GM12878 (cell line): ENCODE data around the gene CDC45. TPM values are rescaled to one million over a fixed set of nuclear protein-coding genes. Genes with fewer than 3 reads are reported as not detected.

Source experiments
- ATAC-seq: fragments of 200-7000 bp; cut with Tn5 transposase; 3 replicates; pipeline ENCODE4 v1.9.1; 2020; ENCODE audit warnings: mild to moderate bottlenecking, moderate library complexity
- BruUV-seq: library from RNA; stranded (reverse); fragments of 400-500 nt; replicated peaks from 2 replicates; lab custom pipeline; 2021; lab: Mats Ljungman, UMichigan
- CTCF ChIA-PET: fragments of 300-600 bp; sonication (Branson Sonifier 250); formaldehyde crosslinking; extraction: SDS; loops from one replicate; lab custom pipeline; 2021; ENCODE audit warnings: inconsistent platforms; lab: Yijun Ruan, JAX
- POLR2A ChIA-PET: fragments of 350-600 bp; formaldehyde crosslinking; extraction: SDS; loops from one replicate; lab custom pipeline; 2021; ENCODE audit warnings: inconsistent platforms; lab: Charles Lee
- RAD21 ChIA-PET: fragments of 300-600 bp; sonication (Branson Sonifier 250); formaldehyde crosslinking; loops from one replicate; lab custom pipeline; 2023; ENCODE audit warnings: antibody characterized with exemption; ENCODE audit not compliant: unreplicated experiment; lab: Charles Lee
- SMC1A ChIA-PET: fragments of 300-600 bp; sonication (Branson Sonifier 250); formaldehyde crosslinking; loops from one replicate; lab custom pipeline; 2023; ENCODE audit not compliant: unreplicated experiment, uncharacterized antibody; lab: Charles Lee
- DNase-seq: peaks from one replicate; pipeline ENCODE4 v3.0.0-alpha.2; 2011; ENCODE audit warnings: low read depth, low spot score
- FAIRE-seq: peaks from 3 replicates; lab custom pipeline; 2011; peaks lifted over from hg19 to GRCh38; lab: Jason Lieb, UNC
- H2AFZ ChIP-seq: 2 replicates; pipeline ENCODE4 v1.6.0; 2011; ENCODE audit warnings: low read depth, low read length, control low read depth; ENCODE audit not compliant: control insufficient read depth
- H3K27ac ChIP-seq: 2 replicates; pipeline ENCODE4 v1.5.1; 2011; ENCODE audit warnings: control low read depth; ENCODE audit not compliant: control insufficient read depth, insufficient read depth
- H3K27me3 ChIP-seq, 2 experiments: replicated peaks in 1 of 2; 2 replicates each; pipeline versions ENCODE4 v1.6.0 to v1.6.1; 2011; ENCODE audit warnings: low read length in 1 of 2; ENCODE audit not compliant: control insufficient read depth in 2 of 2, insufficient read depth in 2 of 2
- H3K36me3 ChIP-seq, 2 experiments: 2 replicates each; pipeline ENCODE4 v1.5.1; 2011; ENCODE audit warnings: low read length in 1 of 2; ENCODE audit not compliant: control insufficient read depth in 2 of 2, insufficient read depth in 2 of 2
- H3K4me1 ChIP-seq: 2 replicates; pipeline ENCODE4 v1.6.1; 2011; ENCODE audit warnings: mild to moderate bottlenecking, low read length, moderate library complexity, mixed read lengths; ENCODE audit not compliant: control insufficient read depth, insufficient read depth
- H3K4me2 ChIP-seq: 2 replicates; pipeline ENCODE4 v1.6.0; 2011; ENCODE audit warnings: control low read depth; ENCODE audit not compliant: control insufficient read depth, insufficient read depth
- H3K4me3 ChIP-seq: fragments of 200-600 bp; sonication (generic); 2 replicates; pipeline ENCODE4 v1.5.1; 2016
- H3K79me2 ChIP-seq: 2 replicates; pipeline ENCODE4 v1.6.0; 2011; ENCODE audit warnings: low read length; ENCODE audit not compliant: control insufficient read depth, insufficient read depth
- H3K9ac ChIP-seq: 2 replicates; pipeline ENCODE4 v1.8.0; 2011; ENCODE audit warnings: low read length, control low read depth, mixed read lengths; ENCODE audit not compliant: control insufficient read depth, insufficient read depth
- H3K9me3 ChIP-seq: replicated peaks from 3 replicates; pipeline ENCODE4 v1.5.1; 2011; ENCODE audit warnings: mild to moderate bottlenecking, low read length; ENCODE audit not compliant: control insufficient read depth, insufficient read depth
- H4K20me1 ChIP-seq: 2 replicates; pipeline ENCODE4 v1.6.0; 2011; ENCODE audit not compliant: control insufficient read depth, insufficient read depth
- FOXM1 ChIP-seq: IDR thresholded peaks from 2 replicates; pipeline ENCODE4 v1.6.1; 2012; ENCODE audit warnings: low read depth, mild to moderate bottlenecking, inconsistent platforms, low read length, moderate library complexity
- LARP7 ChIP-seq: fragments of 450-650 bp; IDR thresholded peaks from 2 replicates; pipeline ENCODE4 v1.6.1; 2017; ENCODE audit warnings: mild to moderate bottlenecking
- NFXL1 ChIP-seq: fragments of 450-650 bp; IDR thresholded peaks from 2 replicates; pipeline ENCODE4 v1.6.1; 2017; ENCODE audit warnings: antibody characterized with exemption, mild to moderate bottlenecking, borderline replicate concordance
- POLR2A ChIP-seq: IDR thresholded peaks from 2 replicates; pipeline ENCODE4 v1.6.1; 2011; ENCODE audit warnings: low read depth, mild to moderate bottlenecking, low read length
- TCF7 ChIP-seq: IDR thresholded peaks from 2 replicates; pipeline ENCODE4 v1.6.1; 2014; ENCODE audit warnings: antibody characterized with exemption, borderline replicate concordance
- WGBS: methylation state at CpG from one replicate; pipeline ENCODE4 v1.1.6; 2016; ENCODE audit warnings: low lambda C conversion rate; ENCODE audit not compliant: insufficient replicate concordance, insufficient coverage; ENCODE audit errors: missing lambda C conversion rate; 5-methylcytosine and 5-hydroxymethylcytosine counted together
- in situ Hi-C: fragments of 300-500 bp; cut with MboI; formaldehyde crosslinking; loops from 9 replicates; pipeline ENCODE4 v1.14.3; 2018; ENCODE audit warnings: mixed read lengths
- intact Hi-C: fragments of 100-400 bp; cut with micrococcal nuclease; formaldehyde crosslinking; loops from one replicate; pipeline ENCODE4 v1.14.2; 2022; ENCODE audit not compliant: unreplicated experiment
- polyA plus RNA-seq, 11 experiments: library from polyadenylated mRNA; depleted of rRNA in 4 of 11; unstranded in 6 of 11; stranded (reverse) in 5 of 11; fragments of >200 nt; fragmentation: Nextera tagmentation in 4 of 11; fragmentation: Illumina TruSeq in 1 of 11; extraction: Ambion mirVana in 4 of 11; extraction: Trizol in 1 of 11; gene quantifications; 1 replicate in 1 of 11; 2 replicates in 10 of 11; pipeline versions ENCODE4 v1.2.1 to v1.2.3, GENCODE V29; 2011 to 2016; ENCODE audit warnings: inconsistent platforms in 2 of 11, missing spikeins in 2 of 11, low read depth in 1 of 11
- total RNA-seq, 4 experiments: library from RNA; depleted of rRNA in 3 of 4; stranded (reverse); fragments of >200 nt in 3 of 4; fragmentation: Illumina TruSeq in 1 of 4; extraction: Trizol in 1 of 4; gene quantifications; 2 replicates each; pipeline versions ENCODE4 v1.2.1 to v1.2.3, GENCODE V29; 2013 to 2021
- TF ChIP-seq, protein P1 (sequence below): fragments of 450-650 bp; IDR thresholded peaks from 2 replicates; pipeline ENCODE4 v1.6.1; 2017; ENCODE audit warnings: mild to moderate bottlenecking, low read depth, inconsistent platforms; ENCODE audit not compliant: poor library complexity, severe bottlenecking

Gene CDC45
- total and polyA plus RNA-seq, 10 of the 15 experiments (the other 5 are each of a cell fraction or from before 2014, with no cell fraction given): 40.8 to 88.5 (median 54.2) TPM

DNA sequence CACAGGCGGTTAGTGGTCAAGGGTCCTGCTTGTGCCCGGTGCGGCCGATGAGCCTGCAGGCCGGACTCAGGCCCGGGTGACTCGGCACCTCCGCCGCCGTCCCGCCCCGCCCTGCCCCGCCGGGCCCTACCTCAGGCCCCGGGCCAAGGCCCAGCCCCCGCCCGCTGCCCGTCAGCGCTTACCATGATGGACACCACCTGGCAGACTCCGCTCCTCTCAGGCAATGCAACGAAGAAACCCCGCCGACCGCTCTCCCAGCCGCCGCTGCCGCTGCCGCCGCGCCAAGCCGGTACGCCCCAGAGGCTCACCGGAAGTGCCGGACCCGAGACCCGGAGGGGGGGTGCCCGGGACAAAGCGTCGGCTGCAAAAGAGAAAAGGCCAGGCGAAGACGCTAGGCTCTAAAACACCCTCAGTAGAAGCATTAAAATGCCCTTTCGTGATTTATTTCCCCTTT, 792 bp upstream of the CDC45 start, which contains the start of gene UFD1 (continued):
- no peak; the same call in 1 of the 2 replicates for TF ChIP-seq FOXM1
- TF ChIP-seq, protein P1, sequence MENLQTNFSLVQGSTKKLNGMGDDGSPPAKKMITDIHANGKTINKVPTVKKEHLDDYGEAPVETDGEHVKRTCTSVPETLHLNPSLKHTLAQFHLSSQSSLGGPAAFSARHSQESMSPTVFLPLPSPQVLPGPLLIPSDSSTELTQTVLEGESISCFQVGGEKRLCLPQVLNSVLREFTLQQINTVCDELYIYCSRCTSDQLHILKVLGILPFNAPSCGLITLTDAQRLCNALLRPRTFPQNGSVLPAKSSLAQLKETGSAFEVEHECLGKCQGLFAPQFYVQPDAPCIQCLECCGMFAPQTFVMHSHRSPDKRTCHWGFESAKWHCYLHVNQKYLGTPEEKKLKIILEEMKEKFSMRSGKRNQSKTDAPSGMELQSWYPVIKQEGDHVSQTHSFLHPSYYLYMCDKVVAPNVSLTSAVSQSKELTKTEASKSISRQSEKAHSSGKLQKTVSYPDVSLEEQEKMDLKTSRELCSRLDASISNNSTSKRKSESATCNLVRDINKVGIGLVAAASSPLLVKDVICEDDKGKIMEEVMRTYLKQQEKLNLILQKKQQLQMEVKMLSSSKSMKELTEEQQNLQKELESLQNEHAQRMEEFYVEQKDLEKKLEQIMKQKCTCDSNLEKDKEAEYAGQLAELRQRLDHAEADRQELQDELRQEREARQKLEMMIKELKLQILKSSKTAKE: peak; percentile 98

DNA sequence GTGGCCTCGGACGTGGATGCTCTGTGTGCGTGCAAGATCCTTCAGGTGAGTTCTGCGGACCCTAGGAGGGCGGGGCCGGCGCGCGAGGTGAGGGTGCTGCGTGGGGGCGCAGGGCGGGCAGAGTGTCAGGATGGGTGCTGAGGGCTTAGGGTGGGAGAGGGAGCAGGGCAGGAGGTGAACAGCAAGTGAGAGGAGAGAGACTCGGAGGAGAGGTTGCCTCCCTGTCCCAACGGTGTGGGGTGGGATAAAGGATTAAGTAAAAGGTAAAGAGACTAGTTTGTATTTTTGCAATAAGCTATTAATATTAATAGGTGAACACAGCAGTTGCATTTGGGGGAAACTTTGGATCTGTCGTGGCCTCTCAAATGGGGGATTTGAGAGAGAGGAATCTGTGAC, 451 bp downstream of the CDC45 start:
- H3K4me2 ChIP-seq: peak overlapping the region; percentile 71
- CTCF ChIA-PET: interaction anchor here (0.7 to 1.6 kb wide), 8 partner anchors 14 to 372 kb away, joined by 3 to 8 read pairs (median 4); partner anchors contain the start of genes ESS2 and SLC25A1
- no peaks in the 10 kb centered on the region for H3K9me3 ChIP-seq
- RAD21 ChIA-PET: interaction anchor here (0.6 to 3.6 kb wide), 12 partner anchors 11 to 364 kb away, joined by 3 to 25 read pairs (median 4); partner anchors contain the start of genes ESS2, HIRA, MRPL40 and SLC25A1
- H2AFZ ChIP-seq: peak overlapping the region; percentile 76
- H3K27me3 ChIP-seq: no peaks in the 10 kb centered on the region
- peak; percentile 1; the same call in 2 of the 3 replicates for ATAC-seq
- BruUV-seq: no TSS peak
- WGBS: 2% methylated on average over 15 of the region's 15 CpGs
- intact Hi-C loops (no loop called here), in situ Hi-C loops (no loop called here)
- no peak for FAIRE-seq
- peak overlapping the region; percentile 97 for H3K27ac ChIP-seq
- H3K36me3 ChIP-seq: peaks cover 7 to 11% of the 10 kb centered on the region in 2 experiments; a peak in 3 of 4 replicates
- H3K4me3 ChIP-seq: peak overlapping the region; percentile 85
- H3K79me2 ChIP-seq: peaks cover 39% of the 10 kb centered on the region
- H4K20me1 ChIP-seq: no peaks in the 10 kb centered on the region; the same call in 1 of the 2 replicates
- SMC1A ChIA-PET: interaction anchor here (0.8 to 3.8 kb wide), 8 partner anchors 22 to 335 kb away, joined by 3 to 19 read pairs (median 4); partner anchors contain the start of genes ESS2, HIRA, MRPL40 and SLC25A1
- no peak for DNase-seq
- H3K9ac ChIP-seq: peak overlapping the region; percentile 80
- TF ChIP-seq LARP7 (no peak), NFXL1 (no peak), POLR2A (peak; percentile 12; the same call in 1 of the 2 replicates), TCF7 (no peak)
- POLR2A ChIA-PET: interaction anchor here (1.0 to 1.5 kb wide), 4 partner anchors 29 to 136 kb away, joined by 3 to 4 read pairs (median 3); partner anchors contain the start of genes C22orf39 and MRPL40
- H3K4me1 ChIP-seq: no peaks in the 10 kb centered on the region
